GM10847 (cell line): ENCODE results near the gene RAE1.

Experiments
- POLR2A ChIP-seq: IDR thresholded peaks from 2 replicates; pipeline ENCODE4 v1.6.1; 2011; ENCODE audit not compliant: insufficient read length; ENCODE audit errors: extremely low read depth

The RAE1 gene

DNA sequence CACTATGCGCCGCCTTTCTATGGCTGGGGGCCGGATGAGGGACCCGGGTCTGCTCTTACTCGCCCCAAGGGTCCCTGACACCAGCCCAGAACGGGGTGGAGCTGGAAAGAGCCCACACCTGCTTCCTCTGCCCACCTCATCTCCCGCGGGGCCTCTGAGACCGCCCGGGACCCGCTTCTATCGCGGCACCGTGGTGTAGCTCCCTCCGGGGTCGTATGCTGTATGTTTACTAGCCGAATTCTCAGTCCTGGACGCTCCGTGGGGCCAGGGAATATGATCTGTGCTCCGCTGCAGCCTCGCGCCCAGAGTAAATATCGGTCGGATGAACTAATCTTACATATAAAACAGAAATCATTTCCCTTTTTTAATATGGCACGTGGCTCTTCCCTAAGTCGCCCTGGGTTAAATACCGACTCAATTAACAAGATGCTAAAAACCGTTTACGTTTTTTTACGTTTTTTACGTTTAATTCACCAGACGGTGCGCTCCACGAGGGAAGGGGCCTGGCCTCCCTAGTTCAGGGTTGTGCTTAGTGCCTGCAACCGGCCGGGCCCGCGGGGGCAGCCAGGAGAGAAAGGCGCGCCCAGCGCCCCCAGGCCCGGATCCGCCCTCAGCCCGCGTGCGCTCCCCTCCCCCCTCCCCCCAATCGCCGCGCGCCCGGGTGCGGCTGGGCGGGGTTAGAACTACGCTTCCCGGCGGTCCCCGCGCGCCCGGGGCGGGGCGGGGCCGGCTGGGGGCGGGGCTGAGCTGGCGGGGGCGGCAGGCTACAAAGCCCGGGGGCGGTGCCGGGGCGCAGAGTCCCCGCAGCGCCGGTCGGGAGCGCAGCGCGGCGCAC, 39.8 kb downstream of the RAE1 start, which contains the start of gene RBM38:
Gene RBM38, plus strand, starts transcription at position 793 of the 835 bp plus-strand sequence. CDS start 186 bp downstream, outside the sequence.
- TF ChIP-seq POLR2A: peak; percentile 75

DNA sequence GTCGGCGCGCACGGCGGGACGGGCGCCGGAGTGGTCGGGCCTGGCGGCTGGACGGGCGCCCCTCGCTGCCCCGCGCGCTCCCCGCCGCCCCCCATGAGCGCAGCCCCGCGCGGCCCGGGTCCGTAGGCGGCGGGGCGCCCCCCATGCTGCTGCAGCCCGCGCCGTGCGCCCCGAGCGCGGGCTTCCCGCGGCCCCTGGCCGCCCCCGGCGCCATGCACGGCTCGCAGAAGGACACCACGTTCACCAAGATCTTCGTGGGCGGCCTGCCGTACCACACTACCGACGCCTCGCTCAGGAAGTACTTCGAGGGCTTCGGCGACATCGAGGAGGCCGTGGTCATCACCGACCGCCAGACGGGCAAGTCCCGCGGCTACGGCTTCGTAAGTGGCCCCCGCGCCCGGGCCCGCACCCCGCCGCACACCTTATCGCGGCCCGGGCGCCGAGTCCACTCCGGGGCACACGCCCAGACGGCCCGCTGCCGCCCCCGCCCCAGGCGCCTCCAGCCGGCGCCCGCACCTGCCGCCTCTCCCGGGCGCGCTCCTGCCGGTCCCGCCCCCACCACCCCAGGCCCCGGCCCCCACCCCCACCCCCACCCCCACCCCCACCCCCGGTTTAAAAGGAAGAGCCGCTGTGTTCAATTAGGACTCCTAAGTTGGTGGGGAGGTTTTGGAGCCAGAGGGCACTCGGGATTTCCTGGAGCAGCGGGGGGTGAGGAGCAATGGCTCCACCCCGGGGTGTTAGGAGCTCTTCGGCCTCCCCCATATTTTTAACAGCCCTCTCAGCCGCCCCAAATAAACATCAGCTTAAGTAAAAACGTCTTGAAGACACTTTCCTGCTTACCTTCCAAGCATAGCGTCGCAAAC, 40.6 kb downstream of the RAE1 start:
- TF ChIP-seq POLR2A: no peak

DNA sequence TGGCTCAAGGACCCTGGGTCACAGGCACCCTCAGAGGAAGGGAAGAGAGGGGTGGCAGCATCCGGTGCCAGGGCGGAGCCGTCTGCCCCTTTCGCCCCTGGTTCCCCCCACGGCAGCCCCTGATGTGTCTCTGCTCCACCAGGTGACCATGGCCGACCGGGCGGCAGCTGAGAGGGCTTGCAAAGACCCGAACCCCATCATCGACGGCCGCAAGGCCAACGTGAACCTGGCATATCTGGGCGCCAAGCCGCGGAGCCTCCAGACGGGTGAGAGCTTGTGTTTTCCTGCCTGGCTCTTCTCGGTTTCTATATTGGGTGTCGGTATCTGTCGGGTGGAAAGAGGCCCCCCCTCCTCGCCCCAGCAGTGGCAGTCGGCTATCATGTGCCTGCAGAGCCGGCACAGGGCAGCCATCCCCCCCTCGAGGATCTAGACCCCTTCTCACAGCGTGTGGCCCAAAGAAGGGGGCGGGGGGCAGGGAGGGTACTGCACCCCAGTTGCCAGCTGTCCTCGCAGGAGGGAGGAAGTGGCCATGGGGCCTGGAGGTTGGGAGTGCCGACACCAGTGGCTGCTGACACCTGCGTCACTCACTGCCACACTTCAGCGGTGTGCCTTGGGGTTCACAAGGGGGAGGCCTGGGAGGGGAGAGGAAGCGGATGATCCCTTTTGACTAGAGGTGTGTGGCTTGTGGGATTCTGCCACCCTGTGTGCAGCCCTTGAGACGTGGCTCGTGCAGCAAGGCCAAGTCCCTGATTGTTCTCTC, 41.6 kb downstream of the RAE1 start:
- peak; percentile 9 for TF ChIP-seq POLR2A

DNA sequence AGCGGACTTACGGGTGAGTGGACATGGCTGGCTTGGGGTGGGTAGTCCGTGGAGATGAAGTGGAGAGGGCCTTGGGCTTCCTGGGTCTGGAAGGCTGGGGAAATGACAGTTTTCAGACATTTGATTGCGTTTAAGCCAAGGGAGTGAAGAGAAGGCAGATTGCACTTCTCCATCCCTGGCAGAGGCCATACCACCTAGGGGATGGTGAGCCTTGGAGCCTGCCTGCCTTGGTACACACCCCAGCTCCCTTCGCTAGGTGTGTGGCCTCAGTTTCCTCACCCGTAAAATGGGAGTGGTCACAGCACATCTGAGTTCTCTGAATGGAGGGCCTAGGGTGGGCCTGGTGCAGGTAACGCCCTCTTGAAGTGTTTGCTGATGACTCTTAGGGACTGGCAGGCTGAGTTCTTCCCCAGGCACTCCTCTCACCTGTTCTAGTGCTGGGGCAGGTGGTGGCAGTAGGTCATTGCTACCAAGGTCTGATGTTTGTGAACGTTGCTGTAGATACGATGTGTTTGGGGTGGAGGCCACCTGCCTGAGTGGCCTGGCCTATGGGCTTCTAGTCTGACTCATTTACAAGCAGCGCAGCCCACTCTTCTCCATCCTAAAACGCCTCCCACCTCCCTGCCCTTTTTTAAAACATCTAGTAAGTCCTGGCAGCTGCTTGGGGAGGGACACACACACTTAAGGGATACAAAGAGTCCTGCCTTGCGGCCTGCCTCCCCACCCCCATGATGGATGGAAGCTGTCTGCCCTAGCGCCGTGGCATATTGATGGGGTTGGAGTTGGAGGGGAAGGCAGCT, 42.5 kb downstream of the RAE1 start:
- no peak for TF ChIP-seq POLR2A

DNA sequence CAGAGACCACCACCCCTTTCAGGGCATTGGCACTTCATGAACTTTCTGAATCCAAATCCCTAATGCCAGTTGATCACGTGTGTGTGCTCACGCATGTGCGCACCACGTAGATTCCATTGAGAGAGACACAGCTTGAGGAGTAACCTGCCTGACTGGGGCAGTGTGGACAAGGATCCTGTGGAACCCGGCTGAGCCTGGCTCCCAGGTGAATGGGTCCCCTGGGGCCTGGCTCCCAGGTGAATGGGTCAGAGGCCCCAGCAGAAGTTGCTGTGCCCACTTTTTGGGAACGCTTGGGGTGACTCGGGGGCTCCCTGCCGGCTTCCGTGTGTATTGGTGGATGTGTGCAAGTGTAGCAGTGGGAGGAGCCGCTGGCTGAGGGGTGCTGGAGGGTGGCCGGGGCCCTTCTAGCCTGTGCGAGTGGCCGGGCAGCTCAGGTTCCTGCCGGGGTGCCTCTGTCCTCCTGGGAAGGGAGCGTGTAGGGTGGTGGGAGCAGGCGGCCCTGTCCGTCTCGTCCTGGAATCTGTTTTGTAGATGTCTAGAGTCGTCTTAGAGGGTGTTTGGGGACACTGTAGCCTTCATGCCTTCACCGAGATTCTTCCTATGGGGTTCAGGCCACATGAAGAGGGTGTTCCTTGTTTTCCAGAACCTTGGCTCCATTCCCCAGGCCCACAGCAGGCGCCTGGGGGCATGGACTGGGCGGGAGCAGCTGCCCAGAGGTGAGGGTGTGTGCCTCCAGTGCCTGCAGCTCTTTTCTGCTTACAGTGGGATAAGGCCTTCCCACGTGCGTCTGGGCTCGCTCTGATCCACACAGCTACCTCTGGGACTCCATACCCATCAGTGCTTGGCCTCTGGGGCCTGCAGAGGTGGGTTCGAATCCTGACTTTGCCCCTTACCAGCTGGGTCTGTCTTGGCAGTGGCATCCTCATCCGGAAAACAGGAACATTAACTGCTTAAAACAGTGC, 43.3 kb downstream of the RAE1 start:
- TF ChIP-seq POLR2A: no peak

DNA sequence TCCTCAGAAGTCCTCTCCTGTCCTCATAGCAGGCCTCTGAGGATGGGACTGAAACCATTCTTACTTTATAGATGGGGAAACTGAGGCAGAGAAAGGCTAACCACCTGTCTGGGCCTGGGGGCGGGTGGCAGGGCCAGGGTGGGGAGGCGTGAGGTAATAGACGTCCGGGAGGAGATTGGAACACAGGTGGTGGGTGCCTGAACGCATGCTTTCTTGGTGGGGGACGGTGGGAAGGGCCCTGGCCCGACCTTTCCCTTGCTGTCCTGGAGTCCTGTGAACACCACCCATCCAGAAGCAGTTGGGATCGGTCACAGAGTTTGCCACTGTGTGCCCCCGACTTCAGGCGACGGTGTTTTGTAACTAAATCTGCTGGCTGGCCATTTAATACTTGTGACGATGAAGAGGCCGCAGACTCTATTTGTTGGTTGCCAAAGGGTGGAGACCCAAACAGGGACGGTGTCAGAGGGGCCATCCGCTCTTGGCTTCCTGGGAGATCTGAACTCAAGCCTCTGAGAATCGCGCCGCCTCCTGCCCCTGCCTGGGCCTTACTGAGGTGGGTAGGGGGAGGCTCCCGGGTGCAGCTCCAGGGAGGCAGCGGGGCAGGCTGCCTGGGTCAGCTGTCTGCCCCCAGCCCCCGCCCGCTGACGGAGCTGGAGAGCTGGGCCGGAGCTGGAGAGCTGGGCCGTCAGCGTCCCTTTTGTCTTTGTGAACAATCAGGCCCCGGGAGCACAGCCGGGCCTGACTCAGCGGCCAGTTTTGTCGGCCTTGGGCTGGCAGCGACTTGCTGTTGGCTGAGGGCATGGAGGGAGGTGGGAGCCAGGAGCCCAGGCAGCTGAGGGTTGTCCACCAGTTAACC, 44.3 kb downstream of the RAE1 start:
- no peak for TF ChIP-seq POLR2A

DNA sequence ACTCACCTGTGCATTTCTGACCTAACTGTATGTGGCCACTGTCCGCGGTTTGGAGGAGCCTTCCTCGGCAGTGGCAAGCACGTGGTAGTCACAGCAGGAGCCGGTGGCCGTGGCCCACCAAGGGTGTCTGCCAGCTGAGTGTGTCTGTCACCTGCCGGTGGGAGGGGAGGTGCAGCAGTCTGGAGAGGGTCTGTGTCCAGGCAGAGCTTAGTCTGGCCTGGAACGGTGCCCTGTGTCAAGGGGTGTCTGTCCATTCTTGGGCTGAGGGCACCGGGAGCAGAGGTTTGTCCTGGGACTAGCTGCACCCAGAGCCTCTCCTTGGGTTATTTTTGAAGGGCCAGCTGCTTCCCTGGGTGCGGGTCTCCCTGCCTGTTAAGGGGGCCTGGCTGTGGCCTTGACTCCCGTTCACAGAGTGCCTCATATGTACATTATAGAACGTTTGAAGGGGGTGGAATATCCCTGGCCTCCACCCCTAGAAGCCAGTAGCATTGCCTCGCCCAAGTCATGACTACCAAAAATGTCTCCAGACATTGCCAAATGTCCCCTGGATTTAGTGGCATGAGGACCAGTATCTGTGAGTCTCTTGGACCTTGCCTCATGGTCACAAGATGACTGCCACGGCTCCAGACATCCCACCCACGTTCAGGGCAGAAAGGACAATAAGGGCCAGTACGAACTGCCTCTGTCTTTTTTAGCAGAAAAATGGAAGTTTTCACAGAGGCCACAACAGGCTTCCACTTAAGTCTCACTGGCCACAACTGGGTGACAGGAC, 45.3 kb downstream of the RAE1 start:
- no peak for TF ChIP-seq POLR2A

DNA sequence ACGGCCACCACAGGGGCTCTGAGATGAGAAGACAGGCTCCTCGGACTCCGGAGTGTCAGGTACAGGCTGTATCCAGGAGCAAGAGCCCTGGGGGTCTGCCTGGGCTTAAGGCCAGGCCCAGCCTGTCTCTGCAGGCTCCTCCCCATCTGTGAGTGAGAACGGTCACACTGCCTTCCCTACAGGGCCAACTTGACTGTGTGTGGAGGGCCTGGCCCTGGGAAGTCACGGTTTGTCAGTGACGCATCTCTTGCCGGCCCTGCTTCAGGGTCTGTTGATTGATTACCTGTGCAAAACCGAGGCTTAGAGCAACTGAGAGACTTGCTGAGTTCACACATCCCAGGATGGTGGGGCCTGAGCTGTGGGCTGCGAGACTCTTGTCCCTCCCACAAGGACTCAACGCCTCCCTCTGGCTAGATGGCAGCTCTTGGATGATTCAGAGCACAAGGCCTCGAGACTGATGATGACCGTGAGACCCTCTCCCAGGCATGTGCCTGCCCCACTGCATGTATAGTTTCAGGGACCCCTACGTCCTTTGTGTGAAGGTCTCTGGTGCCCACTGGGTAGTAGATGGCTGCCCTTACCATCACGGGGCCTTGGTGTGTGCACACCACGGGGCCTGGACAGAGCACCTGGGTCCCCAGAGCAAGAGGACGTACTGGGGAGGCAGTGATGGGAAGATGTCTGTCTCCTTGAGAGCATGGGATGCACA, 46.1 kb downstream of the RAE1 start:
- no peak for TF ChIP-seq POLR2A

DNA sequence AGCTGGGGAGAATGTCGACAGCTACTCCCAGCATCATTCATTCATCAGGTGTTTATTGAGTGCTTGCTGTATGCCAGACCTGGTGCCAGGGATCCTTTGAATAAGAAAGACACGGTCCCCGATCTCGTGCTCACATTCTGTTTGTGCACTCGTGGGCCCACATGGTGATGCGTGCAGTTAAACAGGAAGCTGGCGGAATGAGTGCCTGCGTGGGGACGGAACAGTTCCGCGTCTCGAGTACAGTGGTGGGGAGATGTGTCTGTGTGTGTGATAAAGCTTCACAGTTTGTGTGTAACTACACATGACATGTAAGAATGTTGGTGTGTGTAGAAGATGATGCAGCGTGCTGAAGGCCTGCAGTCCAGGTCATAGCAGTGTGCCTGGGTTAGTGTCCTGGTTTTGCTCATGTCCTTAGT, 46.6 kb downstream of the RAE1 start:
- no peak for TF ChIP-seq POLR2A

DNA sequence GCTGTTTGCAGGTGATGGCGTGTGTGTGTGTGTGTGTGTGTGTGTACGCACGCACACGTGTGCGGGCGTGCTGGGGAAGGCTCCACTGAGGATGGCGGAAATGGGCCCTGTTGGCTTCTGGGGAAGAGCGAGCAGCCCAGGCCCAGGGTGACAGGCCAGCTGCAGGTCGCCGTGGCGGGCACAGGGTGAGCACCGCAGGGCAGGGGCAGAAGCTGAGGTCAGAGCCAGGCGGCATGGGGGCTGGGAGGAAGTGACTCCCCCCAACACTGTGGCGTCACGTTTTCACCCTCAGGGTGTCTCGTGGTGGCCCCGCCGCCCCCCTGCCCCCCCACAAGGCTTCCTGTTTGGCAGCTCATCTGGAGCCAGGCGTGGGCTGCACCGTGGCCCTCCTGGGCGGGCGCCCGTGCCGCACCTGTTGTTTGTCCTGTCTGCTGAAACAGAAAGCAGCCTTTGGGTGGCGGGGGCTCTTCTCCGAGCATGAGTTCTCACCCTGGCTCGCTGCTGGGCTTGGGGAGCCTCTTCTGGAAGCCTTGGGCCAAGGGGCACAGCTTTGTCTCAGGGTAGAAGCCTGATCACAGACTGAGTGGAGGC, 47.3 kb downstream of the RAE1 start:
- no peak for TF ChIP-seq POLR2A
